AG10803 (cell line): Measurements from ENCODE around the gene ADAT1.

Source experiments
- DNase-seq: peaks from one replicate; pipeline ENCODE4 v3.0.0; 2010; ENCODE audit warnings: low read depth
- H3K4me3 ChIP-seq: 2 replicates; pipeline ENCODE4 v1.5.1; 2011; ENCODE audit warnings: mild to moderate bottlenecking, low read length, control low read depth
- CTCF ChIP-seq: conservative IDR thresholded peaks from 2 replicates; pipeline ENCODE4 v1.5.1; 2011; ENCODE audit warnings: mild to moderate bottlenecking, low read length, control low read depth, inconsistent platforms

Gene ADAT1

GRCh38 chr16:75590920-75591843 is 31.9 kb downstream of the ADAT1 start:
- TF ChIP-seq CTCF, result peak; percentile 51
- peak; percentile 77 for DNase-seq
- H3K4me3 ChIP-seq, result no peak overlapping the region; the same call in 1 of the 2 replicates

- no peak overlapping the region for H3K4me3 ChIP-seq
- no peak for TF ChIP-seq CTCF
- no peak for DNase-seq
Measured at GRCh38 chr16:75589306-75589705, 33.8 kb downstream of the ADAT1 start.

GRCh38 chr16:75588716-75589115 is 34.4 kb downstream of the ADAT1 start:
- no peak for TF ChIP-seq CTCF
- DNase-seq, result no peak
- no peak overlapping the region for H3K4me3 ChIP-seq

- no peak overlapping the region for H3K4me3 ChIP-seq
- DNase-seq, result no peak
- no peak for TF ChIP-seq CTCF
Measured at GRCh38 chr16:75584108-75584507, 39.0 kb downstream of the ADAT1 start.

- no peak for DNase-seq
- H3K4me3 ChIP-seq, result no peak overlapping the region
- no peak for TF ChIP-seq CTCF
Measured at GRCh38 chr16:75579281-75579834, 43.7 kb downstream of the ADAT1 start.

- DNase-seq, result no peak
- TF ChIP-seq CTCF, result no peak
- no peak overlapping the region for H3K4me3 ChIP-seq
Measured at GRCh38 chr16:75578725-75579124, 44.4 kb downstream of the ADAT1 start.

GRCh38 chr16:75578212-75578611 is 44.9 kb downstream of the ADAT1 start:
- no peak overlapping the region for H3K4me3 ChIP-seq
- DNase-seq, result no peak
- TF ChIP-seq CTCF, result no peak
